Gastroesophageal sphincter (tissue), 4 donors: ENCODE data around the gene TADA3. TPM values are rescaled to one million over a fixed set of nuclear protein-coding genes. Genes with fewer than 3 reads are reported as not detected.

Experiments
- ATAC-seq: fragments of 150-250 bp; one replicate; pipeline ENCODE4 v1.9.1; 2016; ENCODE audit warnings: mild to moderate bottlenecking, moderate library complexity
- H3K27ac ChIP-seq, 4 donors: fragments of 200-600 bp; sonication (generic) in 3 of 4; 1 replicate in 3 of 4; 2 replicates in 1 of 4; pipeline ENCODE4 v1.5.1; 2016 to 2019
- H3K27me3 ChIP-seq: fragments of 200-600 bp; sonication (generic); one replicate; pipeline ENCODE4 v1.5.1; 2019
- H3K36me3 ChIP-seq, 2 donors: fragments of 200-600 bp; sonication (generic); one replicate each; pipeline ENCODE4 v1.5.1; 2019; ENCODE audit warnings: control low read depth in 1 of 2
- H3K4me1 ChIP-seq, 3 donors: fragments of 200-600 bp; sonication (generic); 1 replicate in 2 of 3; 2 replicates in 1 of 3; pipeline ENCODE4 v1.5.1; 2016 to 2019; ENCODE audit warnings: control low read depth in 2 of 3
- H3K4me3 ChIP-seq, 2 donors: fragments of 200-600 bp; sonication (generic); one replicate each; pipeline ENCODE4 v1.5.1; 2019; ENCODE audit warnings: mild to moderate bottlenecking in 1 of 2, moderate library complexity in 1 of 2
- H3K9me3 ChIP-seq, 3 donors: fragments of 200-600 bp; sonication (generic); one replicate each; pipeline ENCODE4 v1.5.1; 2017 to 2019; ENCODE audit warnings: control low read depth in 2 of 3
- EP300 ChIP-seq: sonication (generic); formaldehyde crosslinking; IDR thresholded peaks from one replicate; pipeline ENCODE4 v1.6.1; 2017; ENCODE audit warnings: antibody characterized with exemption, mild to moderate bottlenecking
- POLR2A ChIP-seq, 2 donors: fragments of 450-650 bp; IDR thresholded peaks; one replicate each; pipeline ENCODE4 v1.6.1; 2017; ENCODE audit warnings: antibody characterized with exemption in 2 of 2, mild to moderate bottlenecking in 2 of 2, moderate library complexity in 1 of 2
- POLR2AphosphoS5 ChIP-seq: sonication (generic); formaldehyde crosslinking; IDR thresholded peaks from one replicate; pipeline ENCODE4 v1.6.1; 2017; ENCODE audit warnings: antibody characterized with exemption
- WGBS, 2 donors: methylation state at CpG; one replicate each; pipeline ENCODE4 v1.1.5; 2018; ENCODE audit warnings: low coverage in 1 of 2; 5-methylcytosine and 5-hydroxymethylcytosine counted together
- total RNA-seq, 4 donors: library from RNA; depleted of rRNA; stranded (reverse); fragments of >200 nt; gene quantifications; one replicate each; pipeline ENCODE4 v1.1.0, GENCODE V29; 2016
- TF ChIP-seq, protein P1 (sequence below), 4 experiments: fragments of 200-600 bp in 2 of 4; fragments of 450-650 bp in 2 of 4; sonication (generic) in 1 of 4; IDR thresholded peaks; one replicate each; pipeline ENCODE4 v1.5.1; 2017 to 2019; ENCODE audit warnings: antibody characterized with exemption in 4 of 4, mild to moderate bottlenecking in 2 of 4, moderate library complexity in 2 of 4

TADA3 gene
- total RNA-seq, 4 donors from 2014 or later = 54.6 to 82.2 (median 66.0) TPM

DNA sequence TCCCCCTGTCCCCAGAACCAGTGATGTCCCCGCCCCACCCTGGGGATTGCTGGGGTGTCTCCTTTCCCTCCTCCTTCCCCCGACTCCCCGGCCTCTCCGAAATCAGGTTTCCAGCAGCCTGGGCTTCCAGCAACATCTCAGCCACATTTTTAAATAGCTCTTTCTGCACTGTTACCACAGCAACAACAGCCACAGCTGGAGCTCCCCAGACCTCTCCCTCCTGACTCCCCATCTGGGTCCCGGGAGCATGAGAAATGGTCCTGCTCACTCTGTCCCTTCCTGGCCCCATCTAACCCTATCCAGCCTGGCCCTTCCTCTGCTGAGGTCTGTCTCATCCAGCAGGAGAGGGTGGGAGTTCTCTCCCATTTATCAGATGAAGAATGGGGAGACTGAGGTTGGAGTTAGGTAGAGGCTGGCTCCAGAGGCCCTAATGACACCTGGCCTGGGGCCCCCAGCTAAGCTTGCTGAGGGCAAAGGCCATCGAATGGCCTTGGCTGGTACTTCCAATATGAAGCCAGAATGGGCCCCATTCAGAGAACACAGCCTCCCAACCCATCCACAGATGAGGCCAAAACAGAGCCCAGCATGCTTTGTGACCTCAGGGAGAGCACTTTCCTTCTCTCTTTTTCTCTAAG, 24.0 kb downstream of the TADA3 start:
- Histone ChIP-seq H3K27me3 (no peaks in the 10 kb centered on the region), H3K4me3 (peak overlapping the region in 1 of 2 donors; percentile 88), H3K4me1 (peaks cover 3 to 53% (median 28%) of the 10 kb centered on the region in 3 donors), H3K36me3 (peaks cover 0 to 37% of the 10 kb centered on the region in 2 donors), H3K9me3 (no peaks in the 10 kb centered on the region), H3K27ac (peak overlapping the region in 3 of 4 donors; percentile 88 to 93 (median 91))
- TF ChIP-seq, protein P1, sequence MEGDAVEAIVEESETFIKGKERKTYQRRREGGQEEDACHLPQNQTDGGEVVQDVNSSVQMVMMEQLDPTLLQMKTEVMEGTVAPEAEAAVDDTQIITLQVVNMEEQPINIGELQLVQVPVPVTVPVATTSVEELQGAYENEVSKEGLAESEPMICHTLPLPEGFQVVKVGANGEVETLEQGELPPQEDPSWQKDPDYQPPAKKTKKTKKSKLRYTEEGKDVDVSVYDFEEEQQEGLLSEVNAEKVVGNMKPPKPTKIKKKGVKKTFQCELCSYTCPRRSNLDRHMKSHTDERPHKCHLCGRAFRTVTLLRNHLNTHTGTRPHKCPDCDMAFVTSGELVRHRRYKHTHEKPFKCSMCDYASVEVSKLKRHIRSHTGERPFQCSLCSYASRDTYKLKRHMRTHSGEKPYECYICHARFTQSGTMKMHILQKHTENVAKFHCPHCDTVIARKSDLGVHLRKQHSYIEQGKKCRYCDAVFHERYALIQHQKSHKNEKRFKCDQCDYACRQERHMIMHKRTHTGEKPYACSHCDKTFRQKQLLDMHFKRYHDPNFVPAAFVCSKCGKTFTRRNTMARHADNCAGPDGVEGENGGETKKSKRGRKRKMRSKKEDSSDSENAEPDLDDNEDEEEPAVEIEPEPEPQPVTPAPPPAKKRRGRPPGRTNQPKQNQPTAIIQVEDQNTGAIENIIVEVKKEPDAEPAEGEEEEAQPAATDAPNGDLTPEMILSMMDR (IDR thresholded peaks at IDR 0.05) = no peak
- TF ChIP-seq POLR2A (IDR thresholded peaks at IDR 0.05) (no peak), POLR2AphosphoS5 (no peak), EP300 (no peak)
- WGBS, 2 donors = 38 to 51% methylated on average over 4 of the region's 6 CpGs
- ATAC-seq = no peak

DNA sequence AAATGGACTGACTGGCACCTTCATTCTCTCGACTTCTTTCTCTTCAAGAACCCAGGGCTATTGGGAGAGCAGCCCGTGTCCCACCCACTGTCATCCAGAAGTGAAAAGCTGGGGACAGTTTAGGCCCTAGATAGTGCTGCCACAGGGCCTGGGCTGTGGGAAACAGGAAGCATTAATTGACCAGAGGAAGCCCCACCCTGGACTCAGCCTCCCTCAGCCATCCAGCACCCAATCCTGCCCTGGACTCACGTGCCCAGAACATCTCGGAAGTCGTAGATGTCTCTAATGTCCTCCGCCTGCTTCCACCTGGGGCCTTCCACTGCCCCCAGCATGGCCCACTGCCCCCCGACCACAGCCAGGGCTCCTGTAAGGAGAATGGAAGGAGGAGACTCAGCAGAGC, 24.9 kb downstream of the TADA3 start:
- no peak for ATAC-seq
- Histone ChIP-seq H3K4me1 (peaks cover 3 to 53% (median 28%) of the 10 kb centered on the region in 3 donors), H3K27ac (peak overlapping the region in 3 of 4 donors; percentile 52 to 93 (median 88)), H3K27me3 (no peaks in the 10 kb centered on the region), H3K36me3 (peaks cover 0 to 45% of the 10 kb centered on the region in 2 donors), H3K4me3 (no peak overlapping the region), H3K9me3 (no peaks in the 10 kb centered on the region)
- WGBS, 2 donors = 24 to 48% methylated on average over 2 to 5 of the region's 7 CpGs
- TF ChIP-seq, protein P1 (IDR thresholded peaks at IDR 0.05) = no peak
- TF ChIP-seq EP300 = no peak
- no peak for TF ChIP-seq POLR2AphosphoS5
- TF ChIP-seq POLR2A (IDR thresholded peaks at IDR 0.05) = no peak

DNA sequence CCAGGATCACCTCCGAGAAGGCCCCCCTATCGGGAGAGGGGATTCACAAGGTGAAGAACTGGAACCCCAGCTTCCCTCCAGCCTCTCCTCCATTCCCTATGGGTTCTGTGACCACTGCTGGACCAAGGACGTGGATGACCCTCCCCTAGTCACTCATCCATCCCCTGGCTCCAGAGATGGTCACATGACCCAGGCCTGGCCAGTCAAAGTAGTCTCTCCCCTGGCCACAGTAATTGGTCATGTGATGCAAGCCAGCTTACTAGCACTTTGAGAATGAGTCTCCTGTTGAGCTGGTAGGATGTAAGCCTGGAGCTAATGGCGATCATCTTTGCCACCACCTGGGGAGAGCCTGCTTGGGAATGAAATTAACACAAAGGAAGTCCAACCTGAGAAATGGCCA, 26.4 kb downstream of the TADA3 start:
- no peak overlapping the region for H3K4me3 ChIP-seq
- TF ChIP-seq, protein P1 (IDR thresholded peaks at IDR 0.05) = no peak
- TF ChIP-seq POLR2AphosphoS5 = no peak
- TF ChIP-seq EP300 = no peak
- TF ChIP-seq POLR2A (IDR thresholded peaks at IDR 0.05) = no peak
- no peaks in the 10 kb centered on the region for H3K27me3 ChIP-seq
- no peaks in the 10 kb centered on the region for H3K9me3 ChIP-seq
- H3K36me3 ChIP-seq = peaks cover 0 to 60% of the 10 kb centered on the region in 2 donors
- WGBS, 2 donors = 100% methylated on average over 3 of the region's 4 CpGs; no CpG with 5 or more reads in 1 of the 2 donors
- no peak for ATAC-seq
- H3K27ac ChIP-seq = no peak overlapping the region
- H3K4me1 ChIP-seq = peaks cover 3 to 47% (median 27%) of the 10 kb centered on the region in 3 donors

GRCh38 chr3:9762871-9763270, 29.4 kb downstream of the TADA3 start:
- TF ChIP-seq, protein P1 (IDR thresholded peaks at IDR 0.05) = no peak
- TF ChIP-seq POLR2A (IDR thresholded peaks at IDR 0.05) = no peak
- H3K9me3 ChIP-seq = no peaks in the 10 kb centered on the region
- 100% methylated on average over 1 of the region's 8 CpGs; no CpG with 5 or more reads in 1 of the 2 donors for WGBS, 2 donors
- no peak overlapping the region for H3K4me3 ChIP-seq
- peaks cover 0 to 90% of the 10 kb centered on the region in 2 donors for H3K36me3 ChIP-seq
- peaks cover 0 to 22% (median 6%) of the 10 kb centered on the region in 3 donors for H3K4me1 ChIP-seq
- ATAC-seq = no peak
- no peak overlapping the region for H3K27ac ChIP-seq
- no peaks in the 10 kb centered on the region for H3K27me3 ChIP-seq

DNA sequence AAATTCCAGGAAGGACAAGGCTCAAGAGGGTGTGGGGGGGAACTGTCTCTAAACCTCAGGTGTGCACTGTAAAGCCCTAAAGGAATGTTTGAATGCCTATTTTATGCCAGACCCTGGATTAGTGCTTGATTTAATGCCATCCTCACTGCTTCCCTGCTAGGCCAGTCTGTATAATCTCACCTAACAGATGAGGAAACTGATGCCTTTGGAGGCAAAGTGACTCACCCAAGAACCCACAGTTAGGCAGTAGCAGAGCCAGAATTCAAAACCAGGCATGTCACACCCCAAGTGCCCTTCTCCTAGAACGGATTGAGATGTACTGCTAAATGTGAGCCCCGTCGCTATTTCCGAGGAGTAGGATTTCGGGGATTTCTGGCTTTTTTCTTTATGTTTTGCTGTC, 30.4 kb downstream of the TADA3 start:
- Histone ChIP-seq H3K9me3 (no peaks in the 10 kb centered on the region), H3K27ac (no peak overlapping the region), H3K4me1 (peaks cover 0 to 13% (median 0%) of the 10 kb centered on the region in 3 donors), H3K27me3 (no peaks in the 10 kb centered on the region), H3K4me3 (no peak overlapping the region), H3K36me3 (peaks cover 0 to 98% of the 10 kb centered on the region in 2 donors)
- ATAC-seq = no peak
- WGBS, 2 donors = 92 to 100% methylated on average over 1 to 5 of the region's 5 CpGs
- TF ChIP-seq POLR2A (IDR thresholded peaks at IDR 0.05) (no peak), EP300 (no peak), POLR2AphosphoS5 (no peak)
- TF ChIP-seq, protein P1 (IDR thresholded peaks at IDR 0.05) = no peak
